GM19025 (cell line): ENCODE results near the gene WDR26.
"Not testable (repeated sequence)": the region's sequence is repeated elsewhere in the genome, so short reads cannot be mapped to it uniquely, and the experiment has no call there.

Source experiments
- ATAC-seq: cut with Tn5 transposase; IDR thresholded peaks from one replicate; pipeline ENCODE4 v1.9.1; 2021; ENCODE audit warnings: mild to moderate bottlenecking, low read depth, moderate library complexity; ENCODE audit not compliant: unreplicated experiment

Gene WDR26

DNA sequence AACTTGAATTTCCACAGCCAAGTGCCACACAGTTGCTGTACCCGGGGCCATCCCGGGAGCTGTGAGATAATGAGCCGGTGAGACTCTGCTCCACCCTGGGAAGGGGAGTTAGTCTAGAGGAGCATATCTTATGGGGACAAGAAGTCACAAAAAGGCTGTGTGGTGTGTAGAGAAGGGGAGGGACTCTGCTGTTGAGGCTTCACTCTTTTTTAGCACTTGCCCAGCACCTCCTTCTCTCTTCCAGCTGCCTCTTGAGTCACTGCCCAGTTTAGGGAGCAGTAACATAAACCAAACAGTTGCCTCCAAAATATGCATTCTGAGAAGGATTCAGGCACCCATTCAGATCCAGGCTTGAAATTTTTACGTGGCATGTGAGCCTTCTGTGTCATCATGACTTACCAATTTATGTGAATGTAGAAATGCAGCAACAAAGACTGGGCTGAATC, 744 bp upstream of the WDR26 start:
- no peak for ATAC-seq

DNA sequence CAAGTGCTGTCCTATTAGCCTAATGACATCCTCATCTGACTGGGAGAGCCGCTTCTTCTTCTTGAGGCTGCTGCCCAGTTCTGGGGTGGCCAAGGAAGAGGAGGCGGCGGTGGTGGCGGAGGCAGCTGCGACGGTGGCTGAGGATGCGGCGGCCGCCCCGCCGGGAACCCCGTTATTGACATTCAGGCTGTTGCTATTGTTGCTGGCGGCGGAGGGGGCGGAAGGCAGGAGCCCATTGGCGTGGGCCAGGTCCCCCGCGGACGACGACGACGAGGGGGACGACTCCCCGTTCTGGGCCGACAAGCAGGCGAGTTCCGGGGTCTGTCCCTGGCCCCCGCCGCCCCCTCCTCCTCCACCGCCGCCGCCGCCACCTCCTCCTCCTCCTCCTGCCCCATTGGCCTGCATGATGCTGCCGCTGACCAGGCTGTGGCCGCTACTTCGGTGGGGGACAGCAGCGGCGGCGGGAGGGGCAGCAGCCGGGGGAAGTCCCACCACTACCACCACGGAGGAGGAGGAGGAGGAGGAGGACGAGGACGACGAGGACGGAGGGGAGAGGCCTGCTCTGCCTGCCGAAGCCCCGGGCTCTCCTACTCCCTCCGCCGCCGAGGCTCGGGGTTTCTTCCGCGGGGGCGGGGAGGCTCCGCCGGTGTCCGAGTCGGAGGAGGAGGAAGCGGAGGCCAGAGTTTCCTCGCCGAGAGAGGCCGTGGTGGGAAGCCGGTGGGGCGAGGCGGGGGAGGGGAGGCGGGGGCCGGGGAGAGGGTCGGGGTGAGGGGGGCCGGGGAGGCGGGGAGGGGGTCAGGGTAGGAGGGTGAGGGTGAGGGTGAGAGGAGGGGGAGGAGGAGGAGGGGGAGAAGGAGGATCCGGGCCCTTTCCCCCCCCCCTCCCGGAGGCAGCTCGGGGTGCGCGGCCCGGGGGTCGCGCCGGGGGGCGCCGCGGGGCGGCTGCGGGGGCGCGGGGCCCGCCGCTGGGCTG, 610 bp downstream of the WDR26 start:
- ATAC-seq = no peak

DNA sequence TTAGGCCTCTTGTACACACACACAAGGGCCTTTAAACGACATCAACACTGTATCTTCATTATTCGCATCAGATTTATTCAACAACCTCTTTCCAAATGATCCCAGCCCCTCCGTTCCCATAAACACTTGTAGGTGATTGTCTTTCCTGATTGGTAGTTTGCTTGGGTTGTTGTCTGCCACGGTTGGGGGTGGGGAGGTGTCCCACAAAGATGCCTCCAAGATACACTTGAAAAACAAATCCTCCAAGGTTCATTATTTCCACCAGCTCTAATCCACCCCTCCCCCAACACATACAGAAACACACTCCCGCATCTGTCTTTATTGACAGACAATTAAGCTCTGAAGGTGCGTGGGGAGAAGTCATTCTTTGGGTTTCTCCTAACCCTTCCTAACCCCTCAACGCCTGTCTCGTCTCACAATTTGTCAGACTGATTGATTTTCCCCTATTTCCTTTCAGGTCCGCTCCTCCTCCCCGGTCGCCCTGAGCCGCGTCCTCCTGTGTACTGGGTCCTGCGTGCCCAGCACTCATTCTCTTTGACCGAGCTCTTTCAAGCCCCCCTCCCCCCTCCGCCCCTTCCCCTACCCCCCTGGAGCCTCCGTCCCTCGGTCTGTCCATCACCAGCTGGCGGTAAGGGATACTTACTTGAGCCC, 1.4 kb downstream of the WDR26 start:
- no peak for ATAC-seq

DNA sequence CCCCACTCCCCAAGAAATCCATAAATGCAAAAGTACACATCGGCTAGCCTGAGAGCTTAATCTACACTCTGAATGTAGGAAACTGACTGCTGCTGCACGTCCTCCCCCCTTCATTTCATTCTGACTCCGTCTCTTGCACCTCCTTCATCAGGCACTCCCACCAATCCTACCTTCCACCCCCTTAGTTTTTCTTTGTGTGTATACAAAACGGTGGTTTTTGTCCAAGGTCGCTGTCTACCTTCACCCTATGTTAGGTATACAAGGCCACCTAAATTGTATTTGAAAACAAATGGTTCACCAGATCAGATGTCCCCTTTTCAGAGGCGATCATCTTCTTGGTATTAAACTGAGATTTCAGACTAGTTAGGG, 1.9 kb downstream of the WDR26 start:
- ATAC-seq = no peak

DNA sequence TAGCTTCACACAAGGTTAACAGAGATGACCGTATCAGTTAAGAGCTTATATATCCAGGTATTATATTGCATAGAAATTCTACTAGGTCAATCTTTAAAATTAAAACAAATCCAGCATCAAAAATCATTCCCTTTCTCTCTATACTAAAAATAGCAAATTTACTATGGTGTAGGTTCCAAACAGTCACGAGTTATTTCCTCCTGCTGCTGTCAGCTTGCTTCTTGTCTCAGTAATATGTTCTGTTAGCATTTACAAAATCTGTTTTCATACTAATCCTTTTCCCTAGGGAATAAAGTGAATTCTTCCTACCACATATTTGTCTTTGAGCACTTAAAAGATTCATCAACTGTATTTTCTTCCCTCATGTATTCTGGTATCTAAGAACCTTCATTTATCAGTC, 2.5 kb downstream of the WDR26 start:
- no peak for ATAC-seq

DNA sequence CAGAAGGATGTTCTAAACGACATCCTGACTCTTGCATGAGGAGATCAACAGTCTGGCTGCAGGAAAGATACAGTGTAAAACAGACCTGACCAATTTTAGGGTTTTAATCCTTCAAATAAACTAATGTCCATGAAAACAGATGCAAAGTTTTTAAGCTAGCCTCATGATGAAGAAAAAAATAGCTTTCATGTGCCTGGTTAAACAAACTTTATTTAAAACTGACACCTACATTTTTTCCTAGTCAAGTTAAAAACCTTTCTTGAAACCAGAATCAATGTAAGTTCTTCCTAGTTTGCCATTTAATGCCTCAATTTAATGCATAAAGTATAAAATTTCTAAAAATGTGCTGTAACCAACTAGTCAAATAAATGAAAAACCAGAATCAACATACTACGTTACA, 2.9 kb downstream of the WDR26 start:
- no peak for ATAC-seq

DNA sequence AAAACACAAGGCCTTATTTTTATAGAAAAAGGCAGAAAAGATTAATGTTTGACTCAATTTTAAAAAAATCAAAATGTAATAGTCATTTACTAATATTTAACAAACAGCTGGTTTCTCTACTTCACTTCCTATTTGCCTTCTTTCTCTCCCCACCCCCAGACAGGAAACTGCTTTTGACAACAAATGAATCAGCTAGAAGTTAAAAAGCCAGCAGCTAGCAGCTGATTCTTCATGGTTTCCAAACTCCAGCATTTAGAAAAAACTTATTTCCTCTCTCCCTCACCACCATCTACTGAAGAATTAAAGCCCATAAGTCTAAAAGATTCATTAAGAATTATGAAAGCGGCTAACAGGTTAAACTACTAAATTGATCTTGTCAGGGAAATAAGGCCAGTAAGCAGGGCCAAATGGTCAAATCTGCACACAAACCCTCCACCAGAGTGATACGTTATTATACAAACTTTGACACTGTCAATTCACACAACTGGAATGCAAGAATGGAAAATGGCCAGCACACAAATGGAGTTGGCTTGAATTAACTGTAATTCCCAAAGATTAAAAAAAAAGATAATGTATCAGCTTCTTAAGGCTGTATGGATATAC, 4.0 kb downstream of the WDR26 start:
- ATAC-seq = no peak

DNA sequence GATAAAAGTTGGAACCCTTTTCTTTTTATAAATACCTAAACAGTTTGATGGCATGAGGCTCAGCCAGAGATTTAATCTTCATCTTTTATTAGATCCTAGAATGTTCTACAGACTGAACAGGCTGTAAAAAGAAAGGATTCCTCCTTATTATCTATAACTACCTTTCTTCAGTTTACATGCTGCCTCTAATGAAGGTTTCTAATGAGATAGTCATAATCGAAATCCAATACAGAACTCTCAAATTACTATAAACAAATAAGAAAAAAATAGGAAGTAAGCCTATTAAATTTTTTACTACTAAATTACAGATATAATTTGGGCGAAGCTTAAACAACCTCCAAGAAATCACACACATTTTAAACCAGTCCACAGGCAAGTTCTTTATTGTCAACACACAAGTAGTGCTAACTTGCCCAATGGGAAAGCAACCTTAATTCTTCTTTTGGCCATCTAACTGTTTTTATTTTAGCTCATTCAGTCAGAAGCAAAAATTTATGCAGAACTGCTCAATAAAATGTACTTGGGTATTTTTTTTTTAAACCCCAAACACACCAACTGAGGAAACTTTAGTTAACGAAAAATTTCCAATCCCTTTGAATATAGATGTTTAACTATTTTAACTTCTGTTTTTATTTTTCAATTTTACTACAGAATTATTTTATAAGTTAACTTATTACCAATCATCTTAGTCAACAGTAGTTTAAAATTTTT, 4.8 kb downstream of the WDR26 start:
- no peak for ATAC-seq

DNA sequence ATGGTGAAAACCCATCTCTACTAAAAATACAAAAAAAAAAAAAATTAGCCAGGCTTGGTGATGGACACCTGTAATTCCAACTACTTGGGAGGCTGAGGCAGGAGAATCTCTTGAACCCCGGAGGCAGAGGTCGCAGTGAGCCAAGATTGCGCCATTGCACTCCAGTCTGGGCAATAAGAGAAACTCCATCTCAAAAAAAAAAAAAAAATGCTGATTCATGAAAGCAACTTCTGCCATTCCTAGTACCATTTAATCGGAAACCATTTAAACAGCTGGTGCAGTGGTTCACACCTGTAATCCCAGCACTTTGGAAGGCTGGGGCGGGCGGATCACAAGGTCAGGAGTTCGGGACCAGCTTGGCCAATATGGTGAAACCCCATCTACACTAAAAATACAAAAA, 5.9 kb downstream of the WDR26 start:
- ATAC-seq = not testable (repeated sequence)

DNA sequence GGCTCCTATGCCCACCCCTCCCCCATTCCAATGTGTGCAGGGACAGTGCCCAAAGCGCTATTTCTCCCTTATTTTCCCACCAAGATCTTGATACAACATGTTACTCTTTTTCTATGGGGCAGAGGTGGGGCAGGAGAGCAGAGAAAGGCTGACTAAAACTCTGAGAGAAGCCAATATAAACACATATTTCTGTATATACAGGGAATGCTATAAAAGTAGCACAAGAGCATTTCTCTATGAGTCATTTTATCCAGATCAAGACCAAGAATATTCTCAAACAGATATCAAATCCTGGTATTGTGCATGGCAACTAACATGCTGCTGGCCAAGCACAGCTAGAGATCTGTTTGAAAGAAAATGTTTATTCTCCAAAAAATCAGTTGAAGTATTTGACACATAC, 7.3 kb downstream of the WDR26 start:
- no peak for ATAC-seq

DNA sequence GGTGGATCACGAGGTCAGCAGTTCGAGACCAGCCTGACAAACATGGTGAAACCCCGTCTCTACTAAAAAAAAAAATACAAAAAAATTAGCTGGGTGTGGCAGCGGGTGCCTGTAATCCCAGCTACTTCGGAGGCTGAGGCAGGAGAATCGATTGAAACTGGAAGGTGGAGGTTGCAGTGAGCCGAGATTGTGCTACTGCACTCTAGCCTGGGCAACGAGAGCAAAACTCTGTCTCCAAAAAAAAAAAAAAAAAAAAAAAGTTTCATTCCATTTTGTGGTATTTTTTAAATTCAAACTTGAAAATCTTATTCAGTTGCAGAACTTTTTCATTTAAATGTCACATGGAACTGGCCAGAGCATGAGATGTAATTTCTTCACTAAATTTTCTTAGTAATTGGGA, 7.7 kb downstream of the WDR26 start:
- ATAC-seq = not testable (repeated sequence)

DNA sequence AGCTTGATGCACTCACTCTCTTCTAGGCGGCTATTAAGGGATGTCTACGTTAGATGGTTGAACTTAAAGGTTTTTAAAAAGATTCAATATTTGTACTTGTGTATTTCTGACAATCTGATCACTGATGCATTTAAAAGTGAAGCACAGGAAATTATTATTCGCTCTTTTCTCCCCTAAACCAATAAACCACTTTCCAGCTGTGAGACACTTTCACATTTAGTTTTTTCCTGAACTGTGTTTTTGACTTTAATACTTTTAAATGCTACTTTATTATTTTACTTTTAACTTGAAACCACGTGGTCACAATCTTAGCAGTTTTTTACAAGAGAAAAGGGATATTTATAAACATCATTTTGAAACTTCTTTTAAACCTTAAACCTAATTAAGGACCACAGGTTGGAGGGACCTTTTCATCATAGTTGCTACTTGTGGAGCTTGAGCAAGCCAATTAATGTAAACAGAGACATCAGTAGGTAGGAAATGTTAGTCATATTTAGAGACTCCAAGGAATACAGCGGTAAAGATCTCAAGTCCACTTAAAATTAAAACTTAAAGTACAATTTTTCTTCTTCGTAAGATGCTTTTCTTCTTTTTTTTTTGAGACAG, 9.2 kb downstream of the WDR26 start:
- ATAC-seq = no peak

DNA sequence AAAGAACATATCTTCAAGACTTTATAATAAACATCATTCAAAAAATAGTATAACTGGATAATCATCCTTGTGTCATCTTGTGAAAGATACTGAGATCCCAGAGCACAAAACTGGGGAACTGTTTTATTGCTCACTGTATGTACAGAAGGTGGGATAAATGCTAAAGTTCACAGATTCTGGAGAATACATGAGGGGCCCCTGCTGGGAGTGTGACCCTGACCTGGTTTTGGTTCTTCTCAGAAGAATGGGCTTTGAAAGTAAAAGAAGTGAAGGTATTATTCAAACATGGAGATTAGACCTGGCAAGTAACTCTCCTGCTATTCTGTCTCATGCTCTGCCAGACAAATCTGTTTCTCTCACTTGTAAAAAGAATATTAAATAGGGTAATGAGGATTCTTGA, 14.5 kb downstream of the WDR26 start:
- ATAC-seq = no peak

DNA sequence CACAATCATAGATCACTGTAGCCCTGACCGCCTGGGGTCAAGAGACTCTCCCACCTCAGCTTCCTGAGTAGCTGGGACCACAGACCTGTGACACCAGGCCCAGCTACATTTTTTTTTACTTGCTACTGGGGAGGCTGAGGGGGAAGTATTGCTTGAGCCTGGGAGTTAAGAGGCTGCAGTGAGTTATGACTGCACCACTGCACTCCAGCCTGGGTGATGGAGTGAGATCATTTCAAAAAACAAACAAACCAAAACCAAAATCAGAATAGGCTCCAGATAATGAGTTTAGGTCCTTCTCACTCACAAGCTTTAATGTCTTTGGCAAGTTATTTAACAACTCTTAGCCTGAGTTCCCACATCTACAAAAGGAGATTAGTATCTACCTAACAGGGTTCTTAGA, 22.8 kb downstream of the WDR26 start:
- no peak for ATAC-seq

DNA sequence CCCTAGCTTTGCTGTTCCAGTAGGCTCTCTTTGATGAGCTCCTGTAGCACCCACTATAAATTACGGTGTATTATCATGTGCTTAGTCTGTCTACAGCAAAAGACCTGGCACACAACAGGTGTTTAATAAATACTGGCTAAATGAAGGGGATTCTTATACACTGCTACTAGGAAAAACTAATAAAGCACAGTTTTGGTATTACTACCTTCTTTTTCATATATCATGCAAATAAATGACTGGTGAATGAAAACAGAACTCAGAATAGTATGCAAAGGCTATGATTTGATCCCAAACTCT, 26.4 kb downstream of the WDR26 start:
- no peak for ATAC-seq

DNA sequence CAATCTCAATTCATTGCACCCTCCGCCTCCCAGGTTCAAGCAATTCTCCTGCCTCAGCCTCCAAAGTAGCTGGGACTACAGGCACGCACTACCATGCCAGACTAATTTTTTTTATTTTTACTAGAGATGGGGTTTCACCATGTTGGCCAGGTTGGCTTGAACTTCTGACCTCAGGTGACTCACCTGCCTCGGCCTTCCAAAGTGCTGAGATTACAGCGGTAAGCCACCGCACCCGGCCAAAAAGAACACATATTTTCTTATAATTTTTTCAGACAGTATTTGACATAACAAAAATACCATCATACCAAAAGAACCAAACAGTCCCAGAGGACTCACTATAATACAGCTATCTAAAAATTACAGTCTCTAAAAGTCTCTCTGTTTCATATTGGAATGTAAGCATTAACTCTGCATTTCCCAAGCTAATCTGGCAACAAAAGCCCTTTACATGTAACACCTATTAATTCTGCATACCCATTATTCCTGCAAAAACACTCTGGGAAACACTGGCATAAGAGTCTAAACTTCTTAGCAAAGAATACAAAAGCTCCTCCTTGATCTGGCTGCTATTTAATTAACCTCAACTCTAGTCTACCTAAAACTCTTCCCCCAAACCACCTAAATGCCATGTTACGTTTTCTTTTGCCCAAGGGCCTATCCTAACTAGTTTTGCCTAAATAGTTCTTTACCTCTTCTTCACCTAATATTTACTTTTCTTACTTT, 26.9 kb downstream of the WDR26 start:
- no peak for ATAC-seq

DNA sequence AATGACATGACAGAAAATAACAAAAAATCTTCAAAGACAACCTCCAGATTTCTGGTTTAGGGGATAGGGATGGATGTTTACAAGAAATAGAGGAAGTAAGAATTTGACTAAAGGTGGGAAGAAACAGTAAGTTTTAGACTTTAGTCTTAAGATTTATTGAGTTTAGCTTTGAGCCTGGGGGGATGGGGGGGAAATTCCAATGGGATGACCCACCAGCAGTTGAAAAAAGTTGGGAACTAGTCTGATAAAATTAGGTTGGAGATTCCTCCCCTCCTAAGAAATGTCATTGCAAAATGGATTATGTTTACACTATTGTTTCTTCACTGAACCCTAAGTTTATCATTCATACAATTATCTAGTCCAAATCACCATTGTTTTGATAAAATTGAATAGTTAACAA, 28.4 kb downstream of the WDR26 start:
- ATAC-seq = no peak

DNA sequence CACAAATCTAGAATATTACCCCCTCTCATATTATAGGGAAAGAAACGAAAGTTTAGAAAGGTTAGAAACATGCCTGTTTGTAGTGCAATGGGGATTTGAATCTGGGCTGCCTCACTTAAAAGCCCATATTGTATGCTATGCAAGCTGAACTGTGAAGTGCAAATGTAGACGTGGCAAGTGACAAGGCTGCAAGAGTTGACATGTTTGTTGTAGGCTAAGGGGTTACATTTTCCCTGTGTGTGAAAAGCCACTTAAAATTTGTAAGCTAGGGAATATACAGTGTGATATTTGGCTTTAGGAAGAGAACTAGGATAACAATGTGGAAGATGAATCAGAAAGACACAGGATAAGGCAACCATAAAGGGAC, 29.0 kb downstream of the WDR26 start:
- no peak for ATAC-seq

DNA sequence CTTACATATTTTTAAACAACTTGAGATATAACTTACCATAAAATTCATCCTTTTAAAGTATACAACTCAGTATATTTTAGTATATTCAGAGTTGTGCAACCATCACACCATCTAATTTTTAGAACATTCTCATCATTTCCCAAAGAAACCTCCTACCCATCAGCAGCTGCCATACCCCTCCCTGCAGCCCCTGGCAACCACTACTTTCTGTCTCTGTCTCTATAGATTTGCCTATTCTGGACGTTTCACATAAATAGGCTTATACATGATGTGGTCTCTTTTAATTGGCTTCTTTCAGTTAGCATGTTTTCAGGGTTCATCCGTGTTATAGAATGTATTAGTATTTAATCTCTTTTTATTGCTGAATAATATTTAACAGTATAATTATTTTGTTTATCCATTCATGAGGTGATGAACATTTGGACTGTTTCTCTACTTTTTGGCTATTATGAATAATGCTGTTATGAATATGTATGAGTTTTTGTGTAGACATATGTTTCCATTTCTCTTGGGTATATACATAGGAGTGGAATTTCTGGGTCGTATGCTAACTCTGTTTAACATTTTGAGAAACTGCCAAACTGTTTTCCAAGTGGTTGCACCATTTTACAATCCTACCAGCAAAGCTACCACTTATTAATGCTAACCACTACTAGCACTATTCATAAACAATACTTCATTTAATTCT, 29.5 kb downstream of the WDR26 start:
- no peak for ATAC-seq
